ENCODE data around the gene OR6M1.

DNA sequence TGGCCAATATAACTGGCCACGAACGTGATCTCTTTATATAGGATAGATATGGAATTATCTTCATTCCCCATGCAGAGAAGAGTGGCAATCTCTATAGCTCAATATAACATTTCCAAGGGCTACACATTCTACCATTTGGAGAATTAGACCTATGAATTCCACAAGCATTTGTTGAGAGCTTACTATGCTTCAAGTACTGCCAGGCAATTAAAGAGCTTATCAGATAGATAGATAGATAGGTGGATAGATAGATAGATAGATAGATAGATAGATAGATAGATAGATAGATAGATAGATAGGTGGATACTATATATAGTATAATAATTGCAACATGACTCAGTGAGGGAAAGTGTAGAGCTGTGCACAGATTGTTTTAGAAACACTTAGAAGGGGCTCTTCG lies 50.3 kb downstream of the OR6M1 start:
- TF ChIP-seq CTCF (conservative IDR thresholded peaks at IDR 0.05; ENCODE audit: low read length) (no peak), EZH2phosphoT487 (IDR thresholded peaks at IDR 0.05; ENCODE audit: borderline replicate concordance, low read depth, low read length) (no peak)

All from OCI-LY7 (cell line).